HEK293T (cell line): Measurements from ENCODE around the gene TRIP13.
"Not testable (repeated sequence)": the region's sequence is repeated elsewhere in the genome, so short reads cannot be mapped to it uniquely, and the experiment has no call there.

Experiments used
- CTCF ChIA-PET: fragments of 350-600 bp; formaldehyde crosslinking; extraction: SDS; loops from one replicate; lab custom pipeline; 2021; ENCODE audit warnings: antibody characterized with exemption, inconsistent platforms; lab: Yijun Ruan, JAX
- POLR2A ChIA-PET: fragments of 350-600 bp; formaldehyde crosslinking; extraction: SDS; loops from one replicate; lab custom pipeline; 2020; ENCODE audit warnings: antibody characterized with exemption, inconsistent platforms; lab: Yijun Ruan, JAX
- DNase-seq: peaks from one replicate; pipeline ENCODE4 v3.0.0; 2012; ENCODE audit warnings: mixed read lengths; ENCODE audit errors: extremely low spot score
- ARNT ChIP-seq: fragments of 450-650 bp; IDR thresholded peaks from 2 replicates; pipeline ENCODE4 v1.6.1; 2017; ENCODE audit warnings: mild to moderate bottlenecking
- BHLHE40 ChIP-seq: fragments of 450-650 bp; IDR thresholded peaks from 2 replicates; pipeline ENCODE4 v1.6.1; 2016; ENCODE audit warnings: mild to moderate bottlenecking, moderate library complexity, borderline replicate concordance
- CTBP1 ChIP-seq: fragments of 450-650 bp; IDR thresholded peaks from 2 replicates; pipeline ENCODE4 v1.6.1; 2016; ENCODE audit warnings: borderline replicate concordance
- ELF4 ChIP-seq: fragments of 450-650 bp; IDR thresholded peaks from 2 replicates; pipeline ENCODE4 v1.6.1; 2017; ENCODE audit warnings: antibody characterized with exemption
- FOXA1 ChIP-seq: fragments of 450-650 bp; IDR thresholded peaks from 2 replicates; pipeline ENCODE4 v1.6.1; 2016; ENCODE audit warnings: mild to moderate bottlenecking
- FOXK2 ChIP-seq: fragments of 450-650 bp; IDR thresholded peaks from 2 replicates; pipeline ENCODE4 v1.6.1; 2016; ENCODE audit warnings: mild to moderate bottlenecking
- FOXM1 ChIP-seq: fragments of 450-650 bp; IDR thresholded peaks from 2 replicates; pipeline ENCODE4 v1.6.1; 2017; ENCODE audit warnings: mild to moderate bottlenecking, borderline replicate concordance
- HDGF ChIP-seq: fragments of 450-650 bp; IDR thresholded peaks from 2 replicates; pipeline ENCODE4 v1.6.1; 2017; ENCODE audit warnings: antibody characterized with exemption, borderline replicate concordance
- L3MBTL2 ChIP-seq: fragments of 450-650 bp; conservative IDR thresholded peaks from 2 replicates; pipeline ENCODE4 v1.6.1; 2016; ENCODE audit warnings: mild to moderate bottlenecking
- LEF1 ChIP-seq: fragments of 450-650 bp; IDR thresholded peaks from 2 replicates; pipeline ENCODE4 v1.6.1; 2017; ENCODE audit warnings: mild to moderate bottlenecking, borderline replicate concordance
- NFRKB ChIP-seq: fragments of 450-650 bp; IDR thresholded peaks from 2 replicates; pipeline ENCODE4 v1.6.1; 2016; ENCODE audit warnings: mild to moderate bottlenecking, moderate library complexity
- SP1 ChIP-seq: fragments of 450-650 bp; IDR thresholded peaks from 2 replicates; pipeline ENCODE4 v1.6.1; 2017
- SUZ12 ChIP-seq: fragments of 450-650 bp; IDR thresholded peaks from 2 replicates; pipeline ENCODE4 v1.6.1; 2016; ENCODE audit warnings: mild to moderate bottlenecking
- TARDBP ChIP-seq: fragments of 450-650 bp; IDR thresholded peaks from 2 replicates; pipeline ENCODE4 v1.6.1; 2016
- ZNF384 ChIP-seq: fragments of 450-650 bp; IDR thresholded peaks from 2 replicates; pipeline ENCODE4 v1.6.1; 2016
- TF ChIP-seq, protein P1 (sequence below): fragments of 450-650 bp; IDR thresholded peaks from 2 replicates; pipeline ENCODE4 v1.6.1; 2016

Gene TRIP13, protein sequence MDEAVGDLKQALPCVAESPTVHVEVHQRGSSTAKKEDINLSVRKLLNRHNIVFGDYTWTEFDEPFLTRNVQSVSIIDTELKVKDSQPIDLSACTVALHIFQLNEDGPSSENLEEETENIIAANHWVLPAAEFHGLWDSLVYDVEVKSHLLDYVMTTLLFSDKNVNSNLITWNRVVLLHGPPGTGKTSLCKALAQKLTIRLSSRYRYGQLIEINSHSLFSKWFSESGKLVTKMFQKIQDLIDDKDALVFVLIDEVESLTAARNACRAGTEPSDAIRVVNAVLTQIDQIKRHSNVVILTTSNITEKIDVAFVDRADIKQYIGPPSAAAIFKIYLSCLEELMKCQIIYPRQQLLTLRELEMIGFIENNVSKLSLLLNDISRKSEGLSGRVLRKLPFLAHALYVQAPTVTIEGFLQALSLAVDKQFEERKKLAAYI

DNA sequence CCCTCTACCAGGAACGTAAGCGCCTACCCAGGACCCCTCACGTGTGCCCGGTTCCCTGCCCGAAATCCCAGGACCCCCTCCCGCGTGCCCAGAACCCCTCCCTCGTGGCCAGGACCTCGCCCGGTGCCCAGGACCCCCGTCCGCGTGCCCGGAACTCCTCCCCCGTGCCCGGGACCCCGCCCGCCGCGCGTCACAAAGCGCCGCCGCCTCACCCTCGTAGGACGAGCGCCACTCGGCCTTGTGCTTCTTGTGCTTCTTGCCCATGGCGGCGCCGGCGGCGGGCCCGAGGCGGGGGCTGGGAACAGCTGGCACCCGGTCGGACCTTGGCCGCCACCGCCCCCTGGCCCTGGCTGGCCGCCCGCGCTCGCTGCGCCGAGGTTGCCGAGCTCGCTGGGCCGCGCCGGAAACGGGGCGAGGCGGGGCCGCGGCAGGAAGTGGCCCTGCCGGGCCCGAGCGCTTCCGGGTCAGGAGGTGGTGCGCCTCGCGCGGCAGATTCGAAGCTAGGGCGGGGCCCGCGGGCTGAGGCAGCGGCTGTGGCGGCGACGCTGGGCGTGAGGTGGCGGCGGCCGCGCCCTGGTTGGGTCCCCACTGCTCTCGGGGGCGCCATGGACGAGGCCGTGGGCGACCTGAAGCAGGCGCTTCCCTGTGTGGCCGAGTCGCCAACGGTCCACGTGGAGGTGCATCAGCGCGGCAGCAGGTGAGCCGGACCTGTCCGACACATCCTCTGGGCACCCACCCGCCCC lies at the start of gene TRIP13, which contains the start of gene BRD9:
Gene TRIP13 (plus strand): TSS at position 491 of the 743 bp plus-strand sequence. CDS start 115 bp downstream, at position 606.
Gene BRD9 (minus strand): TSS at position 408 of the 743 bp plus-strand sequence. CDS start 144 bp downstream, at position 264.
- ChIA-PET POLR2A (interaction anchor here (0.6 to 3.5 kb wide), 16 partner anchors 8 to 562 kb away, joined by 3 to 28 read pairs (median 3); partner anchors contain the start of gene TPPP), CTCF (interaction anchor here (1.0 to 2.8 kb wide), 3 partner anchors 10 to 576 kb away, joined by 3 to 12 read pairs (median 3); no protein-coding TSS in a partner anchor)
- TF ChIP-seq SP1 (no peak), ZNF384 (no peak), LEF1 (peak; percentile 82), ELF4 (no peak), HDGF (no peak), FOXK2 (no peak), FOXM1 (no peak), L3MBTL2 (peak; percentile 91), FOXA1 (no peak), SUZ12 (no peak), TARDBP (no peak), CTBP1 (no peak), ARNT (peak; percentile 29; the same call in 1 of the 2 replicates), NFRKB (no peak), BHLHE40 (no peak)
- TF ChIP-seq, protein P1, sequence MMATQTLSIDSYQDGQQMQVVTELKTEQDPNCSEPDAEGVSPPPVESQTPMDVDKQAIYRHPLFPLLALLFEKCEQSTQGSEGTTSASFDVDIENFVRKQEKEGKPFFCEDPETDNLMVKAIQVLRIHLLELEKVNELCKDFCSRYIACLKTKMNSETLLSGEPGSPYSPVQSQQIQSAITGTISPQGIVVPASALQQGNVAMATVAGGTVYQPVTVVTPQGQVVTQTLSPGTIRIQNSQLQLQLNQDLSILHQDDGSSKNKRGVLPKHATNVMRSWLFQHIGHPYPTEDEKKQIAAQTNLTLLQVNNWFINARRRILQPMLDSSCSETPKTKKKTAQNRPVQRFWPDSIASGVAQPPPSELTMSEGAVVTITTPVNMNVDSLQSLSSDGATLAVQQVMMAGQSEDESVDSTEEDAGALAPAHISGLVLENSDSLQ: no peak
- peak; percentile 97 for DNase-seq

- POLR2A ChIA-PET, CTCF ChIA-PET, DNase-seq: not testable (repeated sequence)
Measured at GRCh38 chr5:843371-843770, 49.3 kb upstream of the TRIP13 start.

GRCh38 chr5:843926-844325 lies 48.8 kb upstream of the TRIP13 start:
- DNase-seq, POLR2A ChIA-PET, CTCF ChIA-PET: not testable (repeated sequence)

DNA sequence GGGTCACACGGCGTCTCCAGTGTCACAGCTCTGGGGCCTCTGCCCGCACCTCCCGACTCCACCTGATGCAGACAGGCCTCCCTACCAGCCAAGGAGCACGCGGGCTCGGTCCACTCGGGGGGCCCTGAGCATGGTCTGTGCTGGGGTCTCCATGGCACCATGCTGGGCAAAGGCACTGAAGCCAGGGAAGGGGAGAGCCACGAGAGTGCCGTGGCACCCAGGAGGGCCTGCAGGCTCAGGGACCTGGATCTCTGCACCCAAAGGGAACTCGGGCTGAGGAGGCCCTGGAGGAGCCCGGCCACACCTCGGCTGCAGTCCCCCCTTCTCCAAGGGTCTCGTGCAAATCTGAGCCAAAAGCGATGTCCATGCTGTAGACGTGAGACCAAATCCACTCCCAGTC lies 48.3 kb upstream of the TRIP13 start:
- CTCF ChIA-PET, POLR2A ChIA-PET, DNase-seq: not testable (repeated sequence)

DNA sequence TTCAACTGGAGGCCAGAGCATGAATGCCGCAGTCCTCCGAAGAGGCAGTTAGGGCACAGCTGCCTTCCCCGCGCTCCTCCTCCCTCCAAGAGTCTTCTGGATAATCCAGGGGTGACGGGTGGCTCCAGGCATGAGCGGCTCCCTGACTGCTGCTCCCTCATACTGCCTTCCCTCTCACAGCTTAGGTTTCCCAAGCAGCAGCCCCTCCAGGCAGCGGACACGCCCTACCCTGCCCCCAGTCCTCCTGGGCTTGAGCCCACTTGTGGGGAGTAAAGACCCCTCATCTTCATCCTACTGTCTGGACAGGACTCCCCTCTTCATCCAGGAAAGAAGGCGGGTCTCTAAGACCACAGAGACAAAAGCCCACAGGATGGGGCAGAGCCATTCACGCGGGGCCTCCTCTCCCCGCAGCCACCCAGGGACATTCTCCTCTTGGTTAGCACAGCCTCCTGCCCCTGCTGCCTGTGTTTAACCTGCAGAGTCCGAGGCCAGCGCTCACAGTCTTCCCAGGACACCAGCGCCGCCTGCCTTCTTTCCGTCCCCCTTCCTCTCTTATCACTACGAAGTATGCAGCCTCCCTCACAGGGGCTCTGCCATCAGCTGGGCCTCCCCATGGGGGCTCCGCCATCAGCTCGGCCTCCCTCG lies 47.5 kb upstream of the TRIP13 start:
- DNase-seq, POLR2A ChIA-PET, CTCF ChIA-PET: not testable (repeated sequence)

DNA sequence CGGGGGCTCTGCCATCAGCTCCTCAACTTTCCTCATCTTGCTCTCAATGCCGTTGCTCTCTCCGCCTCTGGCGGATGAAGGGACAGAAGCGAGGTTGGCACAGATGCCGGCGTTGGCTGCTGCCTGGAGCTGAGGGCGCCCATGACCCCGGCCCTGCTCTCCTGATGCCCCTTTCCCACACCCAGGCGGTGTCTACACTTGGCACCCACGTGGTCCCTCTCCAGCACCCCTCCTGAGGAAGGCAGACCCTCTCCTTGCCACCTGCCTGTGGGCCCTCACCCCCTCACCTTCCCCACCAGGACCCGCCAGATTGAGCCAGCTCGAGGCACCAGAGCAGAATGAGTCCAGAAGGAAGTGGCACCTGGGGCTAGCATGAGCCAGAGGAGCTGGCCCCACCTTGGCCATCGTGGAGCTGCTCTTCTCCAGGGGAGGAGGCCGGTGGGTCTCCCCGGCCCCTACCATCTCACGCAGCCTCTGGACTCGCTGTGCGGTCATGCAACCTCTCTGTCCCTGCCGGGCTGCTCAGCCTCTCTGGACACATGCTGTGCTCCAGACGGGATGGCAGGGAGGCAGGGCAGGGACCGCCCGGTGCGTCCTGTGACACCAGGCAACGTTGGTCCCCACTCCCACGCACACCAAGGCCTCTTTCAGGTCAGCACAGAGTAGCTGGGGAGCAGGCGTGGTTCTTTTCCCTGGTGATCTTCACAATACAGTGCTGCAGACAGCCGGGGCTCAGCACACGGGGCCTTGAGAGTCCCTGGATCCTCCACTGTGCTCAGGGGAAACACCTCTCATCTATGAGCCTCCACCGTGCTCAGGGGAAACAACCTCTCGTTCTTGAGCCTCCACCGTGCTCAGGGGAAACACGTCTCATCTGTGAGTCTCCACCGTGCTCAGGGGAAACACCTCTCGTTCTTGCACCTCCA lies 46.7 kb upstream of the TRIP13 start:
- CTCF ChIA-PET, DNase-seq, POLR2A ChIA-PET: not testable (repeated sequence)

GRCh38 chr5:846602-847091 lies 46.0 kb upstream of the TRIP13 start:
- POLR2A ChIA-PET, DNase-seq, CTCF ChIA-PET: not testable (repeated sequence)

DNA sequence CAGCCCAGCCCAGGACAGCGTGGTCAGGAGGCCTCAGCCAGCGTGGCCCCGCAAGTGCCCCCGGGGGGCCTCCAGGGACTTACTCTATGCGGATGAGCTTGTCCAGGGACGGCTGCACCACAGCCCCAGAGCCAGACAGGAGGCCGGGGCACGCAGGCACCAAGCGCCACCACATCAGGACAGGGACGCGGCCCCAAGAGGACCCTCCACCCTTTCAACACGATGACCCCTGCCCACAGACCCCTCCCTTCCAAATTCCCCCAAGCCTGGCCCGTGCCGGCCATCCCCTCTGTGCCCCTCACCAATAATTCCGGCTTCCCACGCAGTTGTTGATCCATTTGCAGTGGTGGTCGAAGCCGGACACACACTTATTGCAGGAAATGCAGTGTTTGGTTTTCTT lies 45.5 kb upstream of the TRIP13 start:
- CTCF ChIA-PET, DNase-seq, POLR2A ChIA-PET: not testable (repeated sequence)

DNA sequence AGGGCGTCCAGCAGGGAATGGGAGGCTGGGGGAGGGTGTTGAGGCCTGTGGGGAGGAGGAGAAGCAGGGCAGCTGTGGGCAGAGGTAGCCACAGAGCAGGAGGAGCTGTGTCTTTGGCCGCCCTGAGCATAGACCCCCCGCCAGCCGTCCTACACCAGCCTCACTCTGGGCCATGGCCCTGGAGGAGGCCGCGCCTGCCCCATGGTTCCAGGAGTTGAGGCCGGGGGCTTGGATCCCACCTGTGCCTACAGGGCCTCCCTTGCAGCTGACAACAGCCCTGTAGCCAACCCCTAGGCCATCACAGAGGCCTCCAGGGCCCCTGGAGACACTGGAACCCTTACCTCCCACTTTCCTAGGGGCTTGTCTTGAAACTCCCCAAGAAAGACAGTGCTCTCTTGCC lies 44.9 kb upstream of the TRIP13 start:
- CTCF ChIA-PET, DNase-seq, POLR2A ChIA-PET: not testable (repeated sequence)
